Measurements from ENCODE around the gene LCNL1.

LCNL1 gene

GRCh38 chr9:136947028-136947891 lies 35.5 kb upstream of the LCNL1 start:
- no peak for DNase-seq (ENCODE audit: low read depth in 2 of 2)

GRCh38 chr9:136947955-136948510 lies 34.8 kb upstream of the LCNL1 start:
- DNase-seq (ENCODE audit: low read depth in 2 of 2), result peak; percentile 46 to 49
- no peak overlapping the region for H3K4me3 ChIP-seq (replicated peaks in 1 of 2; ENCODE audit: low read depth in 2 of 2, low read length in 2 of 2)
- peak; percentile 44 for TF ChIP-seq CTCF (IDR thresholded peaks at IDR 0.05; ENCODE audit: low read depth, low read length)

More at GRCh38 chr9:136947028-136947891, 35.5 kb upstream of the LCNL1 start:
- no peak overlapping the region for H3K4me3 ChIP-seq (replicated peaks in 1 of 2; ENCODE audit: low read depth in 2 of 2, low read length in 2 of 2)
- TF ChIP-seq CTCF (IDR thresholded peaks at IDR 0.05; ENCODE audit: low read depth, low read length), result no peak

- TF ChIP-seq CTCF (IDR thresholded peaks at IDR 0.05; ENCODE audit: low read depth, low read length), result no peak
- H3K4me3 ChIP-seq (replicated peaks in 1 of 2; ENCODE audit: low read depth in 2 of 2, low read length in 2 of 2), result peak overlapping the region; percentile 42 to 51
- DNase-seq (ENCODE audit: low read depth in 2 of 2), result no peak
These were observed 33.5 kb upstream of the LCNL1 start for GRCh38 chr9:136949239-136949816.

- no peak for TF ChIP-seq CTCF (IDR thresholded peaks at IDR 0.05; ENCODE audit: low read depth, low read length)
- peak; percentile 82 to 83 for DNase-seq (ENCODE audit: low read depth in 2 of 2)
- peak overlapping the region; percentile 42 to 51 for H3K4me3 ChIP-seq (replicated peaks in 1 of 2; ENCODE audit: low read depth in 2 of 2, low read length in 2 of 2)
These were observed 32.8 kb upstream of the LCNL1 start for GRCh38 chr9:136949817-136950655.

GRCh38 chr9:136950656-136951276 lies 32.0 kb upstream of the LCNL1 start:
- TF ChIP-seq CTCF (IDR thresholded peaks at IDR 0.05; ENCODE audit: low read depth, low read length), result no peak
- no peak for DNase-seq (ENCODE audit: low read depth in 2 of 2)
- H3K4me3 ChIP-seq (replicated peaks in 1 of 2; ENCODE audit: low read depth in 2 of 2, low read length in 2 of 2), result no peak overlapping the region
